ENCODE data around the gene KRTAP25-1. TPM values are rescaled to one million over a fixed set of nuclear protein-coding genes. Genes with fewer than 3 reads are reported as not detected.

KRTAP25-1 gene
- total RNA-seq, 4 donors from 2014 or later = not detected

- WGBS = 60% methylated on average over 3 of the region's 3 CpGs
- H3K27me3 ChIP-seq = no peaks in the 10 kb centered on the region
- no peaks in the 10 kb centered on the region for H3K9me3 ChIP-seq
- no peak for DNase-seq (ENCODE audit: low spot score in 2 of 2)
- H3K4me1 ChIP-seq = no peaks in the 10 kb centered on the region
- H3K4me3 ChIP-seq = no peak overlapping the region
- no peaks in the 10 kb centered on the region for H3K36me3 ChIP-seq
- H3K27ac ChIP-seq = no peak overlapping the region
- TF ChIP-seq CTCF (IDR thresholded peaks at IDR 0.05) (no peak), POLR2A (IDR thresholded peaks at IDR 0.05) (no peak), EP300 (IDR thresholded peaks at IDR 0.05) (no peak), POLR2AphosphoS5 (IDR thresholded peaks at IDR 0.05) (no peak)
Observed at GRCh38 chr21:30240661-30241060, 48.7 kb downstream of the KRTAP25-1 start.

Other genes starting within 250 kb of the KRTAP25-1 start
- not detected for gene CLDN17, start 122.7 kb downstream of the KRTAP25-1 start, total RNA-seq
- 10 to 100 TPM; 16.5 to 35.9 (median 19.7) TPM for gene CLDN8, start 73.4 kb downstream of the KRTAP25-1 start, total RNA-seq
- 1 to 10 TPM in 2 of 4 donors, under 1 TPM in 1, not detected in 1; 0.47 to 9.7 (median 4.5) TPM for gene KRTAP24-1, start 6.6 kb downstream of the KRTAP25-1 start, total RNA-seq
- 10 to 100 TPM in 1 of 4 donors, 1 to 10 TPM in 2, not detected in 1; 3.4 to 15.0 (median 3.9) TPM for gene KRTAP26-1, start 30.8 kb upstream of the KRTAP25-1 start, total RNA-seq
- gene KRTAP27-1, start 48.2 kb upstream of the KRTAP25-1 start, total RNA-seq = not detected
- not detected for gene KRTAP23-1, start 59.1 kb upstream of the KRTAP25-1 start, total RNA-seq
- 10 to 100 TPM in 1 of 4 donors, not detected in 3; 10.7 TPM for gene KRTAP13-2, start 82.8 kb upstream of the KRTAP25-1 start, total RNA-seq
- 1 to 10 TPM in 1 of 4 donors, not detected in 3; 9.5 TPM for gene KRTAP13-1, start 106.5 kb upstream of the KRTAP25-1 start, total RNA-seq
- gene KRTAP13-3, start 136.4 kb upstream of the KRTAP25-1 start, total RNA-seq = not detected
- gene KRTAP13-4, start 140.7 kb upstream of the KRTAP25-1 start, total RNA-seq = not detected
- gene KRTAP15-1, start 150.8 kb upstream of the KRTAP25-1 start, total RNA-seq = not detected
- gene KRTAP19-1, start 190.9 kb upstream of the KRTAP25-1 start, total RNA-seq = 10 to 100 TPM in 1 of 4 donors, 1 to 10 TPM in 2, not detected in 1; 6.8 to 29.7 (median 8.7) TPM
- not detected for gene KRTAP19-2, start 197.9 kb upstream of the KRTAP25-1 start, total RNA-seq
- gene KRTAP19-3, start 202.5 kb upstream of the KRTAP25-1 start, total RNA-seq = 10 to 100 TPM in 1 of 4 donors, not detected in 3; 41.5 TPM
- not detected for gene KRTAP19-4, start 207.7 kb upstream of the KRTAP25-1 start, total RNA-seq
- 100 to 1,000 TPM in 1 of 4 donors, 10 to 100 TPM in 1, not detected in 2; 20.8 to 130 TPM for gene KRTAP19-5, start 212.6 kb upstream of the KRTAP25-1 start, total RNA-seq